ELR (cell line): ENCODE data around the gene METAP1.
"Not testable (repeated sequence)": the region's sequence is repeated elsewhere in the genome, so short reads cannot be mapped to it uniquely, and the experiment has no call there.

ENCODE experiments used
- DNase-seq: peaks from one replicate; pipeline ENCODE4 v3.0.0-alpha.2; 2015; ENCODE audit warnings: low read depth

Gene METAP1

GRCh38 chr4:98995183-98996055, at the start of gene METAP1:
Gene METAP1, plus strand, starts transcription at chr4:98995721. Its CDS starts 33 bp downstream, at chr4:98995754.
- peak; percentile 94 for DNase-seq

GRCh38 chr4:98946359-98946758, 49.2 kb upstream of the METAP1 start:
- DNase-seq = peak; percentile 27

- DNase-seq = peak; percentile 45
Observed at GRCh38 chr4:98950925-98951324, 44.6 kb upstream of the METAP1 start.

- DNase-seq = no peak
Observed at GRCh38 chr4:98951710-98952109, 43.8 kb upstream of the METAP1 start.

- DNase-seq = no peak
Observed at GRCh38 chr4:98955229-98955628, 40.3 kb upstream of the METAP1 start.

- no peak for DNase-seq
Observed at GRCh38 chr4:98958065-98958464, 37.5 kb upstream of the METAP1 start.

- DNase-seq = no peak
Observed at GRCh38 chr4:98959411-98959810, 36.1 kb upstream of the METAP1 start.

- no peak for DNase-seq
Observed at GRCh38 chr4:98961770-98962169, 33.8 kb upstream of the METAP1 start.

GRCh38 chr4:98963538-98964433, 31.7 kb upstream of the METAP1 start:
- no peak for DNase-seq

GRCh38 chr4:98966926-98967325, 28.6 kb upstream of the METAP1 start:
- no peak for DNase-seq

- no peak for DNase-seq
Observed at GRCh38 chr4:98967786-98968329, 27.7 kb upstream of the METAP1 start.

GRCh38 chr4:98969878-98970785, 25.4 kb upstream of the METAP1 start:
- no peak for DNase-seq

- DNase-seq = peak; percentile 4
Observed at GRCh38 chr4:98976716-98977115, 18.8 kb upstream of the METAP1 start.

GRCh38 chr4:98977557-98977956, 18.0 kb upstream of the METAP1 start:
- DNase-seq = no peak

GRCh38 chr4:98987720-98988119, 7.8 kb upstream of the METAP1 start:
- no peak for DNase-seq

- not testable (repeated sequence) for DNase-seq
Observed at GRCh38 chr4:98992835-98993234, 2.7 kb upstream of the METAP1 start.

- DNase-seq = no peak
Observed at GRCh38 chr4:98993419-98994071, 2.0 kb upstream of the METAP1 start.

- DNase-seq = peak; percentile 21
Observed at GRCh38 chr4:98994474-98995182, 893 bp upstream of the METAP1 start.

- DNase-seq = peak; percentile 52
Observed at GRCh38 chr4:98996056-98996764, 689 bp downstream of the METAP1 start.

- DNase-seq = no peak
Observed at GRCh38 chr4:98996765-98997068, 1.2 kb downstream of the METAP1 start.
